ENCODE results near the gene DENND1B. TPM values are rescaled to one million over a fixed set of nuclear protein-coding genes. Genes with fewer than 3 reads are reported as not detected.

DENND1B gene
- polyA plus RNA-seq, 1 donor from 2014 or later: 12.4 TPM

- no peaks in the 10 kb centered on the region for H3K36me3 ChIP-seq (ENCODE audit: insufficient read depth, low read length)
- no peak overlapping the region for H3K4me3 ChIP-seq (ENCODE audit: low read length)
- H3K9ac ChIP-seq (ENCODE audit: low read length): no peak overlapping the region
- H3K4me2 ChIP-seq (ENCODE audit: low read length): no peak overlapping the region
- TF ChIP-seq TAF1 (IDR thresholded peaks at IDR 0.05; ENCODE audit: low read depth) (no peak), SMC3 (conservative IDR thresholded peaks at IDR 0.05; ENCODE audit: poor library complexity) (no peak), RAD21 (conservative IDR thresholded peaks at IDR 0.05) (no peak), POLR2AphosphoS5 (IDR thresholded peaks at IDR 0.05) (no peak), EP300 (conservative IDR thresholded peaks at IDR 0.05; ENCODE audit: poor library complexity, severe bottlenecking) (no peak), EZH2 (IDR thresholded peaks at IDR 0.05; ENCODE audit: borderline replicate concordance, insufficient read depth, low read length, poor library complexity, severe bottlenecking) (no peak), MXI1 (conservative IDR thresholded peaks at IDR 0.05; ENCODE audit: poor library complexity, severe bottlenecking) (no peak)
- TF ChIP-seq, protein P1, sequence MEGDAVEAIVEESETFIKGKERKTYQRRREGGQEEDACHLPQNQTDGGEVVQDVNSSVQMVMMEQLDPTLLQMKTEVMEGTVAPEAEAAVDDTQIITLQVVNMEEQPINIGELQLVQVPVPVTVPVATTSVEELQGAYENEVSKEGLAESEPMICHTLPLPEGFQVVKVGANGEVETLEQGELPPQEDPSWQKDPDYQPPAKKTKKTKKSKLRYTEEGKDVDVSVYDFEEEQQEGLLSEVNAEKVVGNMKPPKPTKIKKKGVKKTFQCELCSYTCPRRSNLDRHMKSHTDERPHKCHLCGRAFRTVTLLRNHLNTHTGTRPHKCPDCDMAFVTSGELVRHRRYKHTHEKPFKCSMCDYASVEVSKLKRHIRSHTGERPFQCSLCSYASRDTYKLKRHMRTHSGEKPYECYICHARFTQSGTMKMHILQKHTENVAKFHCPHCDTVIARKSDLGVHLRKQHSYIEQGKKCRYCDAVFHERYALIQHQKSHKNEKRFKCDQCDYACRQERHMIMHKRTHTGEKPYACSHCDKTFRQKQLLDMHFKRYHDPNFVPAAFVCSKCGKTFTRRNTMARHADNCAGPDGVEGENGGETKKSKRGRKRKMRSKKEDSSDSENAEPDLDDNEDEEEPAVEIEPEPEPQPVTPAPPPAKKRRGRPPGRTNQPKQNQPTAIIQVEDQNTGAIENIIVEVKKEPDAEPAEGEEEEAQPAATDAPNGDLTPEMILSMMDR (IDR thresholded peaks at IDR 0.05; ENCODE audit: poor library complexity, severe bottlenecking): no peak
- TF ChIP-seq, protein P2, sequence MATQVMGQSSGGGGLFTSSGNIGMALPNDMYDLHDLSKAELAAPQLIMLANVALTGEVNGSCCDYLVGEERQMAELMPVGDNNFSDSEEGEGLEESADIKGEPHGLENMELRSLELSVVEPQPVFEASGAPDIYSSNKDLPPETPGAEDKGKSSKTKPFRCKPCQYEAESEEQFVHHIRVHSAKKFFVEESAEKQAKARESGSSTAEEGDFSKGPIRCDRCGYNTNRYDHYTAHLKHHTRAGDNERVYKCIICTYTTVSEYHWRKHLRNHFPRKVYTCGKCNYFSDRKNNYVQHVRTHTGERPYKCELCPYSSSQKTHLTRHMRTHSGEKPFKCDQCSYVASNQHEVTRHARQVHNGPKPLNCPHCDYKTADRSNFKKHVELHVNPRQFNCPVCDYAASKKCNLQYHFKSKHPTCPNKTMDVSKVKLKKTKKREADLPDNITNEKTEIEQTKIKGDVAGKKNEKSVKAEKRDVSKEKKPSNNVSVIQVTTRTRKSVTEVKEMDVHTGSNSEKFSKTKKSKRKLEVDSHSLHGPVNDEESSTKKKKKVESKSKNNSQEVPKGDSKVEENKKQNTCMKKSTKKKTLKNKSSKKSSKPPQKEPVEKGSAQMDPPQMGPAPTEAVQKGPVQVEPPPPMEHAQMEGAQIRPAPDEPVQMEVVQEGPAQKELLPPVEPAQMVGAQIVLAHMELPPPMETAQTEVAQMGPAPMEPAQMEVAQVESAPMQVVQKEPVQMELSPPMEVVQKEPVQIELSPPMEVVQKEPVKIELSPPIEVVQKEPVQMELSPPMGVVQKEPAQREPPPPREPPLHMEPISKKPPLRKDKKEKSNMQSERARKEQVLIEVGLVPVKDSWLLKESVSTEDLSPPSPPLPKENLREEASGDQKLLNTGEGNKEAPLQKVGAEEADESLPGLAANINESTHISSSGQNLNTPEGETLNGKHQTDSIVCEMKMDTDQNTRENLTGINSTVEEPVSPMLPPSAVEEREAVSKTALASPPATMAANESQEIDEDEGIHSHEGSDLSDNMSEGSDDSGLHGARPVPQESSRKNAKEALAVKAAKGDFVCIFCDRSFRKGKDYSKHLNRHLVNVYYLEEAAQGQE (IDR thresholded peaks at IDR 0.05; ENCODE audit: borderline replicate concordance): no peak
- no peaks in the 10 kb centered on the region for H3F3A ChIP-seq (ENCODE audit: insufficient read depth, low read length, poor library complexity, severe bottlenecking)
- no peaks in the 10 kb centered on the region for H4K20me1 ChIP-seq (ENCODE audit: insufficient read depth)
- H3K9me2 ChIP-seq (ENCODE audit: insufficient read depth, low read length): no peaks in the 10 kb centered on the region
- H3K79me2 ChIP-seq (replicated peaks; ENCODE audit: insufficient read depth, low read length): no peaks in the 10 kb centered on the region
- H3K9me3 ChIP-seq (ENCODE audit: low read length): no peaks in the 10 kb centered on the region
- no peak overlapping the region for H2AFZ ChIP-seq (ENCODE audit: low read depth, low read length)
- no peaks in the 10 kb centered on the region for H3K27me3 ChIP-seq (ENCODE audit: insufficient read depth, low read depth, low read length)
- H3K27ac ChIP-seq (ENCODE audit: low read length): no peak overlapping the region
These were observed 288.3 kb downstream of the DENND1B start for GRCh38 chr1:197486946-197487345.

DNA sequence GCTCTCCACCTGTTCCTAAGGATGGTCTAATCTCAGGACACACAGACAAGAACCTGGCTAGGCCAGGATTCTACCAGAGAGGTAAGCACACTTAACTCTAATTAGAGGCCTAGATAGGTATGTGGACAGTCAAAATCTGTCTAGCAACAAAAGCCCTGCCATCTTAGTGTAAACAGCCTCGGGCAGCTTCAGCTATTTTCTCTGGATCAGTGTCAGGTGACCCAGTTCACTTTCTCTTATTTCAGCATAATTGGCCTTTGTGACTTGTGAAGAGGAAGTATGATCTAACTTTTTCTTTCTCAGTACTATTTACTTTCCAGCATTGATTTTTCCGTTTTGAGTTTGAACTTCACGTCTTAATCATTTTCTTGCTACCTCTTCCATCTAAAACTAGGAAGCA lies 289.5 kb downstream of the DENND1B start:
- no peaks in the 10 kb centered on the region for H3K27me3 ChIP-seq (ENCODE audit: insufficient read depth, low read depth, low read length)
- H3F3A ChIP-seq (ENCODE audit: insufficient read depth, low read length, poor library complexity, severe bottlenecking): no peaks in the 10 kb centered on the region
- H3K9me3 ChIP-seq (ENCODE audit: low read length): no peaks in the 10 kb centered on the region
- no peak overlapping the region for H3K4me3 ChIP-seq (ENCODE audit: low read length)
- no peak overlapping the region for H3K27ac ChIP-seq (ENCODE audit: low read length)
- TF ChIP-seq POLR2AphosphoS5 (IDR thresholded peaks at IDR 0.05): no peak
- TF ChIP-seq, protein P1 (IDR thresholded peaks at IDR 0.05; ENCODE audit: poor library complexity, severe bottlenecking): no peak
- TF ChIP-seq, protein P2 (IDR thresholded peaks at IDR 0.05; ENCODE audit: borderline replicate concordance): no peak
- no peak for TF ChIP-seq MXI1 (conservative IDR thresholded peaks at IDR 0.05; ENCODE audit: poor library complexity, severe bottlenecking)
- TF ChIP-seq RAD21 (conservative IDR thresholded peaks at IDR 0.05): no peak
- TF ChIP-seq TAF1 (IDR thresholded peaks at IDR 0.05; ENCODE audit: low read depth): no peak
- TF ChIP-seq EP300 (conservative IDR thresholded peaks at IDR 0.05; ENCODE audit: poor library complexity, severe bottlenecking): no peak
- no peak for TF ChIP-seq SMC3 (conservative IDR thresholded peaks at IDR 0.05; ENCODE audit: poor library complexity)
- TF ChIP-seq EZH2 (IDR thresholded peaks at IDR 0.05; ENCODE audit: borderline replicate concordance, insufficient read depth, low read length, poor library complexity, severe bottlenecking): no peak
- no peaks in the 10 kb centered on the region for H3K79me2 ChIP-seq (replicated peaks; ENCODE audit: insufficient read depth, low read length)
- H3K4me2 ChIP-seq (ENCODE audit: low read length): no peak overlapping the region
- H3K9ac ChIP-seq (ENCODE audit: low read length): no peak overlapping the region
- H2AFZ ChIP-seq (ENCODE audit: low read depth, low read length): no peak overlapping the region
- H3K9me2 ChIP-seq (ENCODE audit: insufficient read depth, low read length): no peaks in the 10 kb centered on the region
- H3K36me3 ChIP-seq (ENCODE audit: insufficient read depth, low read length): no peaks in the 10 kb centered on the region
- no peaks in the 10 kb centered on the region for H4K20me1 ChIP-seq (ENCODE audit: insufficient read depth)

All from neural cell (in vitro differentiated cells).